GM18502 (cell line): ENCODE data around the gene PLXNA4.

Source experiments
- ATAC-seq: cut with Tn5 transposase; IDR thresholded peaks from one replicate; pipeline ENCODE4 v1.9.1; 2021; ENCODE audit warnings: mild to moderate bottlenecking; ENCODE audit not compliant: unreplicated experiment, poor library complexity

Gene PLXNA4

GRCh38 chr7:132149436-132150304, 426.6 kb downstream of the PLXNA4 start:
- ATAC-seq, result no peak

GRCh38 chr7:132148876-132149275, 427.4 kb downstream of the PLXNA4 start:
- ATAC-seq, result no peak

GRCh38 chr7:132145466-132145865, 430.8 kb downstream of the PLXNA4 start:
- ATAC-seq, result no peak

GRCh38 chr7:132145063-132145462, 431.2 kb downstream of the PLXNA4 start:
- ATAC-seq, result no peak

GRCh38 chr7:132142006-132142405, 434.3 kb downstream of the PLXNA4 start:
- no peak for ATAC-seq

- no peak for ATAC-seq
Measured at GRCh38 chr7:132141109-132141508, 435.2 kb downstream of the PLXNA4 start.

- no peak for ATAC-seq
Measured at GRCh38 chr7:132140341-132140740, 435.9 kb downstream of the PLXNA4 start.

- ATAC-seq, result no peak
Measured at GRCh38 chr7:132138817-132139216, 437.5 kb downstream of the PLXNA4 start.

GRCh38 chr7:132137681-132138080, 438.6 kb downstream of the PLXNA4 start:
- no peak for ATAC-seq

GRCh38 chr7:132135746-132136385, 440.4 kb downstream of the PLXNA4 start:
- no peak for ATAC-seq

GRCh38 chr7:132134814-132135445, 441.3 kb downstream of the PLXNA4 start:
- ATAC-seq, result no peak

- ATAC-seq, result no peak
Measured at GRCh38 chr7:132133501-132133900, 442.8 kb downstream of the PLXNA4 start.

- ATAC-seq, result no peak
Measured at GRCh38 chr7:132131196-132131595, 445.1 kb downstream of the PLXNA4 start.

GRCh38 chr7:132130497-132130896, 445.8 kb downstream of the PLXNA4 start:
- no peak for ATAC-seq

- ATAC-seq, result no peak
Measured at GRCh38 chr7:132125872-132126595, 450.2 kb downstream of the PLXNA4 start.

GRCh38 chr7:132125096-132125495, 451.2 kb downstream of the PLXNA4 start:
- ATAC-seq, result no peak

GRCh38 chr7:132124575-132124974, 451.7 kb downstream of the PLXNA4 start:
- no peak for ATAC-seq

- ATAC-seq, result no peak
Measured at GRCh38 chr7:132123773-132124172, 452.5 kb downstream of the PLXNA4 start.

- no peak for ATAC-seq
Measured at GRCh38 chr7:132122901-132123300, 453.4 kb downstream of the PLXNA4 start.

GRCh38 chr7:132121987-132122386, 454.3 kb downstream of the PLXNA4 start:
- ATAC-seq, result no peak

- no peak for ATAC-seq
Measured at GRCh38 chr7:132118641-132119040, 457.6 kb downstream of the PLXNA4 start.
